Liver (tissue), 9 donors: Measurements from ENCODE around the gene SRRM2. TPM values are rescaled to one million over a fixed set of nuclear protein-coding genes. Genes with fewer than 3 reads are reported as not detected.

Source experiments
- DNase-seq: peaks from one replicate; pipeline ENCODE4 v3.0.0-alpha.2; 2017; ENCODE audit warnings: low spot score
- H3K27ac ChIP-seq, 2 donors: one replicate each; pipeline ENCODE4 v1.7.0; 2013; ENCODE audit warnings: inconsistent platforms in 2 of 2, low read length in 2 of 2, control low read depth in 1 of 2, low read depth in 1 of 2, mild to moderate bottlenecking in 1 of 2
- H3K27me3 ChIP-seq, 4 donors: one replicate each; pipeline versions ENCODE4 v1.6.1 to v1.7.0; 2013; ENCODE audit warnings: low read length in 3 of 4, inconsistent platforms in 1 of 4, mild to moderate bottlenecking in 1 of 4, moderate library complexity in 1 of 4; ENCODE audit not compliant: control insufficient read depth in 4 of 4, insufficient read depth in 4 of 4
- H3K36me3 ChIP-seq, 4 donors: one replicate each; pipeline versions ENCODE4 v1.6.1 to v1.7.0; 2013; ENCODE audit warnings: low read length in 3 of 4, mild to moderate bottlenecking in 3 of 4, low read depth in 1 of 4, moderate library complexity in 1 of 4; ENCODE audit not compliant: control insufficient read depth in 4 of 4, insufficient read depth in 3 of 4
- H3K4me1 ChIP-seq, 4 donors: one replicate each; pipeline versions ENCODE4 v1.6.1 to v1.7.0; 2013; ENCODE audit warnings: low read length in 3 of 4, mild to moderate bottlenecking in 3 of 4, moderate library complexity in 1 of 4; ENCODE audit not compliant: control insufficient read depth in 4 of 4, insufficient read depth in 4 of 4
- H3K4me3 ChIP-seq, 3 donors: one replicate each; pipeline versions ENCODE4 v1.6.1 to v1.7.0; 2013; ENCODE audit warnings: low read length in 3 of 3, control low read depth in 1 of 3, low read depth in 1 of 3, mild to moderate bottlenecking in 1 of 3
- H3K9ac ChIP-seq, 2 donors: one replicate each; pipeline ENCODE4 v1.7.0; 2013; ENCODE audit warnings: low read length in 2 of 2, mild to moderate bottlenecking in 2 of 2, moderate library complexity in 2 of 2, control low read depth in 1 of 2, low read depth in 1 of 2
- H3K9me3 ChIP-seq, 4 donors: one replicate each; pipeline versions ENCODE4 v1.6.1 to v1.7.0; 2013; ENCODE audit warnings: low read length in 3 of 4; ENCODE audit not compliant: control insufficient read depth in 4 of 4
- CTCF ChIP-seq: fragments of 150-350 bp; IDR thresholded peaks from 2 replicates; pipeline ENCODE4 v1.5.1; 2017; ENCODE audit warnings: improper control_type of control experiment, low read depth, low read length; ENCODE audit not compliant: missing input control
- FOXA1 ChIP-seq: IDR thresholded peaks from 2 replicates; pipeline ENCODE4 v1.6.1; 2016; ENCODE audit warnings: antibody characterized with exemption
- FOXA2 ChIP-seq: IDR thresholded peaks from 2 replicates; pipeline ENCODE4 v1.6.1; 2016; ENCODE audit warnings: antibody characterized with exemption
- GABPA ChIP-seq, 2 donors: IDR thresholded peaks in 1 of 2; conservative IDR thresholded peaks in 1 of 2; 2 replicates each; pipeline ENCODE4 v1.6.1; 2016; ENCODE audit warnings: antibody characterized with exemption in 2 of 2, mild to moderate bottlenecking in 1 of 2, moderate library complexity in 1 of 2
- HNF4A ChIP-seq, 2 donors: conservative IDR thresholded peaks; 2 replicates each; pipeline ENCODE4 v1.6.1; 2016; ENCODE audit warnings: antibody characterized with exemption in 2 of 2, mild to moderate bottlenecking in 2 of 2
- HNF4G ChIP-seq: IDR thresholded peaks from 2 replicates; pipeline ENCODE4 v1.6.1; 2016; ENCODE audit warnings: antibody characterized with exemption
- JUND ChIP-seq, 2 donors: IDR thresholded peaks; 2 replicates each; pipeline ENCODE4 v1.6.1; 2016; ENCODE audit warnings: antibody characterized with exemption in 2 of 2
- RAD21 ChIP-seq, 2 donors: IDR thresholded peaks; 2 replicates each; pipeline ENCODE4 v1.6.1; 2016; ENCODE audit warnings: antibody characterized with exemption in 2 of 2, mild to moderate bottlenecking in 2 of 2
- SP1 ChIP-seq: IDR thresholded peaks from 2 replicates; pipeline ENCODE4 v1.6.1; 2018; ENCODE audit warnings: antibody characterized with exemption, mild to moderate bottlenecking
- TAF1 ChIP-seq: conservative IDR thresholded peaks from 2 replicates; pipeline ENCODE4 v1.6.1; 2016; ENCODE audit warnings: antibody characterized with exemption, mild to moderate bottlenecking
- ZBTB33 ChIP-seq: IDR thresholded peaks from 2 replicates; pipeline ENCODE4 v1.6.1; 2016; ENCODE audit warnings: antibody characterized with exemption
- WGBS: extraction: QIAGEN DNeasy Blood & Tissue Kit; methylation state at CpG from one replicate; pipeline ENCODE4 v1.1.7; 2013; 5-methylcytosine and 5-hydroxymethylcytosine counted together
- polyA plus RNA-seq, 2 donors: library from polyadenylated mRNA; stranded (reverse) in 1 of 2; unstranded in 1 of 2; fragments of 200-250 nt in 1 of 2; fragments of >200 nt in 1 of 2; fragmentation: Nextera tagmentation in 1 of 2; extraction: Ambion mirVana in 1 of 2; gene quantifications; one replicate each; pipeline versions ENCODE4 v1.2.1 to v1.2.3, GENCODE V29; 2013 to 2015
- total RNA-seq, 2 donors: library from RNA; depleted of rRNA; stranded (reverse); fragments of >200 nt; gene quantifications; one replicate each; pipeline ENCODE4 v1.2.3, GENCODE V29; 2014
- TF ChIP-seq, protein P1 (sequence below): IDR thresholded peaks from 2 replicates; pipeline ENCODE4 v1.6.1; 2016; ENCODE audit warnings: antibody characterized with exemption, mild to moderate bottlenecking
- TF ChIP-seq, protein P2 (sequence below): IDR thresholded peaks from 2 replicates; pipeline ENCODE4 v1.6.1; 2016; ENCODE audit warnings: antibody characterized with exemption
- donor health status: healthy.
- donor health status: healthy.
- donor health status: healthy.
- donor health status: healthy.
- donor health status: healthy.

Gene SRRM2
- total and polyA plus RNA-seq, 4 donors: 84.8 to 199 (median 133) TPM

DNA sequence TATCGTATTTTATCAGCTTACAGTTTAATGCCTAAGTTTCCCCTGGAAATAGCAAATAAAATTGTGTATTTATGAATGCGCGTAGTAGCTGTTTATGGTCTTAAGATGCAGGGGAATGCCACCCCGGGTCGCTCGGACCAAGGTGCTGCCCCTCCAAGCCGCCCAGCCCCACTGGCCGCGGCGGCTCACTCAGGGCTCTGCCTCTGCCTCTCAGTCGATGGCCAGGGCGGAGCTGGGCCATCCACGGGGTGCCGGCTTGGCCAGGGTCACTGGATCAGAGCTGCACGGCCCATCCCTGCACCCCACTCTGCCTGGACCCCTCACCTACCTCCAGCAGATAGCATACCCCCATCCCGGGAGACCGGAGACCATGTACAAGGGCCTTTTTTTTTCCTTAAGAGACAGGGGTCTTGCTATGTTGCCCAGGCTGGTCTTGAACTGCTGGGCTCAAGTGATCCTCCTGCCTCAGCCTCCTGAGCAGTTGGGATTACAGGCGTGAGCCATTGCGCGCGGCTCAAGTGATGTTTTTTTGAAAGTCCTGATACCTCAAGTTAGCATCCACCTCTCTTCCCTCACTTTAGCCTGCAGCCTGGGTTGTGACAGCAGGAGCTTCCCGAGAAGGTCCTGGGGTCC, 43.4 kb upstream of the SRRM2 start:
- TF ChIP-seq FOXA1 (no peak), FOXA2 (no peak), ZBTB33 (no peak), TAF1 (no peak), HNF4G (no peak), JUND (IDR thresholded peaks at IDR 0.05) (no peak), GABPA (IDR thresholded peaks at IDR 0.05 in 1 of 2, conservative IDR thresholded peaks at IDR 0.05 in 1 of 2) (no peak)
- TF ChIP-seq, protein P1, sequence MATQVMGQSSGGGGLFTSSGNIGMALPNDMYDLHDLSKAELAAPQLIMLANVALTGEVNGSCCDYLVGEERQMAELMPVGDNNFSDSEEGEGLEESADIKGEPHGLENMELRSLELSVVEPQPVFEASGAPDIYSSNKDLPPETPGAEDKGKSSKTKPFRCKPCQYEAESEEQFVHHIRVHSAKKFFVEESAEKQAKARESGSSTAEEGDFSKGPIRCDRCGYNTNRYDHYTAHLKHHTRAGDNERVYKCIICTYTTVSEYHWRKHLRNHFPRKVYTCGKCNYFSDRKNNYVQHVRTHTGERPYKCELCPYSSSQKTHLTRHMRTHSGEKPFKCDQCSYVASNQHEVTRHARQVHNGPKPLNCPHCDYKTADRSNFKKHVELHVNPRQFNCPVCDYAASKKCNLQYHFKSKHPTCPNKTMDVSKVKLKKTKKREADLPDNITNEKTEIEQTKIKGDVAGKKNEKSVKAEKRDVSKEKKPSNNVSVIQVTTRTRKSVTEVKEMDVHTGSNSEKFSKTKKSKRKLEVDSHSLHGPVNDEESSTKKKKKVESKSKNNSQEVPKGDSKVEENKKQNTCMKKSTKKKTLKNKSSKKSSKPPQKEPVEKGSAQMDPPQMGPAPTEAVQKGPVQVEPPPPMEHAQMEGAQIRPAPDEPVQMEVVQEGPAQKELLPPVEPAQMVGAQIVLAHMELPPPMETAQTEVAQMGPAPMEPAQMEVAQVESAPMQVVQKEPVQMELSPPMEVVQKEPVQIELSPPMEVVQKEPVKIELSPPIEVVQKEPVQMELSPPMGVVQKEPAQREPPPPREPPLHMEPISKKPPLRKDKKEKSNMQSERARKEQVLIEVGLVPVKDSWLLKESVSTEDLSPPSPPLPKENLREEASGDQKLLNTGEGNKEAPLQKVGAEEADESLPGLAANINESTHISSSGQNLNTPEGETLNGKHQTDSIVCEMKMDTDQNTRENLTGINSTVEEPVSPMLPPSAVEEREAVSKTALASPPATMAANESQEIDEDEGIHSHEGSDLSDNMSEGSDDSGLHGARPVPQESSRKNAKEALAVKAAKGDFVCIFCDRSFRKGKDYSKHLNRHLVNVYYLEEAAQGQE: no peak
- no peak for DNase-seq

DNA sequence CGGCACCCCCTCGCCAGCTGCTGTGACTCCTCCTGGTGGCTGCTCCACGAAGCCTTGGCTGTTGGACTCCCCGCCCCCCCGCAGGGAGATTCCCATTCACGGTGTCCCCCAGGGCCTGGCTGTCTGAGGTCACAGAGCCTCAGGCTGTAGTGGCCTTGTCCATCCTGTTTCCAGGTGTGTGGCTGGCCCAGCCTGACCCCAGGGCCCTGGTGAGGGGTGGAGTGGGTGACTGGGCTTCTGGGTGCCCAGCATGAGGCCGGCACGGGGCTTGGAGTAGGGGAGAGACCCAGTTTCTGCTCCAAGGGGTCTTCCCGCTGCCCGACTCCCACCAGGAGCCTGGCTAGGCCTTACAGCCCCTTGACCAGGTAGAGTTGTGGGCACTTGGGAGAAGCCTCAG, 42.9 kb upstream of the SRRM2 start:
- no peak for TF ChIP-seq FOXA1
- no peak for TF ChIP-seq TAF1
- no peak for TF ChIP-seq ZBTB33
- TF ChIP-seq SP1: no peak
- TF ChIP-seq, protein P1: no peak
- TF ChIP-seq RAD21 (IDR thresholded peaks at IDR 0.05): no peak
- TF ChIP-seq, protein P2, sequence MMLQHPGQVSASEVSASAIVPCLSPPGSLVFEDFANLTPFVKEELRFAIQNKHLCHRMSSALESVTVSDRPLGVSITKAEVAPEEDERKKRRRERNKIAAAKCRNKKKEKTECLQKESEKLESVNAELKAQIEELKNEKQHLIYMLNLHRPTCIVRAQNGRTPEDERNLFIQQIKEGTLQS: no peak
- TF ChIP-seq FOXA2: no peak
- no peak for TF ChIP-seq HNF4A (conservative IDR thresholded peaks at IDR 0.05)
- TF ChIP-seq GABPA (IDR thresholded peaks at IDR 0.05 in 1 of 2, conservative IDR thresholded peaks at IDR 0.05 in 1 of 2): no peak
- no peak for TF ChIP-seq CTCF
- no peaks in the 10 kb centered on the region for H3K9me3 ChIP-seq
- no peaks in the 10 kb centered on the region for H3K27me3 ChIP-seq
- DNase-seq: no peak
- WGBS: 97% methylated on average over 10 of the region's 10 CpGs
- no peak overlapping the region for H3K4me3 ChIP-seq
- H3K4me1 ChIP-seq: no peaks in the 10 kb centered on the region
- H3K27ac ChIP-seq: no peak overlapping the region
- H3K9ac ChIP-seq: no peak overlapping the region
- H3K36me3 ChIP-seq: peaks cover 7 to 33% (median 13%) of the 10 kb centered on the region in 4 donors

More for the DNA sequence above, 43.4 kb upstream of the SRRM2 start:
- H3K9ac ChIP-seq: no peak overlapping the region
- H3K27ac ChIP-seq: no peak overlapping the region
- peaks cover 7 to 33% (median 13%) of the 10 kb centered on the region in 4 donors for H3K36me3 ChIP-seq
- no peaks in the 10 kb centered on the region for H3K9me3 ChIP-seq
- no peaks in the 10 kb centered on the region for H3K27me3 ChIP-seq
- WGBS: 98% methylated on average over 22 of the region's 22 CpGs
- peaks cover 0 to under 1% (median under 1%) of the 10 kb centered on the region in 4 donors for H3K4me1 ChIP-seq
- no peak overlapping the region for H3K4me3 ChIP-seq
